ENCODE results near the gene XIRP1. TPM values are rescaled to one million over a fixed set of nuclear protein-coding genes. Genes with fewer than 3 reads are reported as not detected.
"Not testable (repeated sequence)": the region's sequence is repeated elsewhere in the genome, so short reads cannot be mapped to it uniquely, and the experiment has no call there.

The XIRP1 gene
- total RNA-seq, 1 donor from 2014 or later: not detected

GRCh38 chr3:39230453-39230852, 38.1 kb upstream of the XIRP1 start:
- H3K27ac ChIP-seq: no peak overlapping the region
- H3K4me1 ChIP-seq: no peaks in the 10 kb centered on the region
- TF ChIP-seq CTCF (IDR thresholded peaks at IDR 0.05): no peak
- H3K9me3 ChIP-seq: no peaks in the 10 kb centered on the region
- H3K36me3 ChIP-seq: no peaks in the 10 kb centered on the region
- intact Hi-C loops (cut with DNase I): no loop called here
- no peak overlapping the region for H3K4me3 ChIP-seq
- peaks cover 10% of the 10 kb centered on the region for H3K27me3 ChIP-seq
- ATAC-seq (no peak), DNase-seq (no peak)

GRCh38 chr3:39228496-39228895, 36.1 kb upstream of the XIRP1 start:
- Histone ChIP-seq H3K36me3 (no peaks in the 10 kb centered on the region), H3K9me3 (no peaks in the 10 kb centered on the region), H3K4me1 (no peaks in the 10 kb centered on the region), H3K27ac (no peak overlapping the region), H3K27me3 (no peaks in the 10 kb centered on the region), H3K4me3 (no peak overlapping the region)
- intact Hi-C loops (cut with DNase I): no loop called here
- TF ChIP-seq CTCF (IDR thresholded peaks at IDR 0.05): no peak
- ATAC-seq (no peak), DNase-seq (no peak)

GRCh38 chr3:39227596-39227995, 35.2 kb upstream of the XIRP1 start:
- H3K36me3 ChIP-seq; H3K4me3 ChIP-seq; DNase-seq; H3K9me3 ChIP-seq; H3K4me1 ChIP-seq; H3K27me3 ChIP-seq; ATAC-seq; H3K27ac ChIP-seq; intact Hi-C loops (cut with DNase I): not testable (repeated sequence)

- ATAC-seq (no peak), DNase-seq (no peak)
- Histone ChIP-seq H3K36me3 (no peaks in the 10 kb centered on the region), H3K27me3 (no peaks in the 10 kb centered on the region), H3K4me3 (no peak overlapping the region), H3K4me1 (no peaks in the 10 kb centered on the region), H3K27ac (no peak overlapping the region), H3K9me3 (no peaks in the 10 kb centered on the region)
- intact Hi-C loops (cut with DNase I): no loop called here
- TF ChIP-seq CTCF (IDR thresholded peaks at IDR 0.05): no peak
These were observed 33.8 kb upstream of the XIRP1 start for GRCh38 chr3:39226106-39226741.

- H3K4me1 ChIP-seq: no peaks in the 10 kb centered on the region
- no peak for ATAC-seq
- H3K36me3 ChIP-seq: no peaks in the 10 kb centered on the region
- H3K27ac ChIP-seq: no peak overlapping the region
- intact Hi-C loops (cut with DNase I): no loop called here
- no peak for DNase-seq
- H3K27me3 ChIP-seq: no peaks in the 10 kb centered on the region
- H3K9me3 ChIP-seq: no peaks in the 10 kb centered on the region
- no peak overlapping the region for H3K4me3 ChIP-seq
- no peak for TF ChIP-seq CTCF (IDR thresholded peaks at IDR 0.05)
These were observed 31.9 kb upstream of the XIRP1 start for GRCh38 chr3:39224288-39224687.

GRCh38 chr3:39222939-39223338, 30.5 kb upstream of the XIRP1 start:
- Histone ChIP-seq H3K4me3 (no peak overlapping the region), H3K27ac (no peak overlapping the region), H3K4me1 (no peaks in the 10 kb centered on the region), H3K36me3 (no peaks in the 10 kb centered on the region), H3K9me3 (no peaks in the 10 kb centered on the region), H3K27me3 (no peaks in the 10 kb centered on the region)
- intact Hi-C loops (cut with DNase I): no loop called here
- DNase-seq (no peak), ATAC-seq (no peak)
- no peak for TF ChIP-seq CTCF (IDR thresholded peaks at IDR 0.05)

All from upper lobe of right lung (tissue), 1 donor.